Cardiac muscle cell (in vitro differentiated cells and primary cell): ENCODE results near the gene CEACAM19. TPM values are rescaled to one million over a fixed set of nuclear protein-coding genes. Genes with fewer than 3 reads are reported as not detected.
A peak's percentile ranks its signal among the peaks of the same experiment; 100 is the strongest.
"Not testable (repeated sequence)": the region's sequence is repeated elsewhere in the genome, so short reads cannot be mapped to it uniquely, and the experiment has no call there.

Experiments used
- DNase-seq, 2 donors: peaks; one replicate each; pipeline versions ENCODE4 v3.0.0 to v3.0.0-alpha.2; 2010 to 2017; ENCODE audit warnings: low read depth in 1 of 2, low spot score in 1 of 2
- H3K27ac ChIP-seq: fragments of 200-600 bp; sonication (generic); 2 replicates; pipeline ENCODE4 v1.5.1; 2016
- H3K27me3 ChIP-seq: fragments of 200-600 bp; sonication (generic); 2 replicates; pipeline ENCODE4 v1.6.0; 2016; ENCODE audit warnings: control low read depth
- H3K36me3 ChIP-seq: fragments of 200-600 bp; sonication (generic); 2 replicates; pipeline ENCODE4 v1.5.1; 2016; ENCODE audit warnings: control low read depth
- H3K4me1 ChIP-seq: fragments of 200-600 bp; sonication (generic); 2 replicates; pipeline ENCODE4 v1.8.1; 2017; ENCODE audit warnings: low read depth, mild to moderate bottlenecking, mixed run types
- H3K4me3 ChIP-seq: fragments of 200-600 bp; sonication (generic); 2 replicates; pipeline ENCODE4 v1.5.1; 2016; ENCODE audit warnings: mild to moderate bottlenecking
- H3K9me3 ChIP-seq: fragments of 200-600 bp; sonication (generic); 2 replicates; pipeline ENCODE4 v1.5.1; 2017; ENCODE audit warnings: low read depth, mild to moderate bottlenecking, control low read depth
- polyA plus RNA-seq: library from polyadenylated mRNA; unstranded; fragments of >200 nt; fragmentation: Nextera tagmentation; extraction: Ambion mirVana; gene quantifications from 2 replicates; pipeline ENCODE4 v1.2.1, GENCODE V29; 2016
- total RNA-seq: library from RNA; depleted of rRNA; stranded (reverse); fragments of >200 nt; gene quantifications from 2 replicates; pipeline ENCODE4 v1.2.3, GENCODE V29; 2016
- TF ChIP-seq, protein P1 (sequence below): IDR thresholded peaks from 2 replicates; pipeline ENCODE4 v1.5.1; 2012; ENCODE audit warnings: low read depth, mild to moderate bottlenecking, low read length

Gene CEACAM19, protein sequence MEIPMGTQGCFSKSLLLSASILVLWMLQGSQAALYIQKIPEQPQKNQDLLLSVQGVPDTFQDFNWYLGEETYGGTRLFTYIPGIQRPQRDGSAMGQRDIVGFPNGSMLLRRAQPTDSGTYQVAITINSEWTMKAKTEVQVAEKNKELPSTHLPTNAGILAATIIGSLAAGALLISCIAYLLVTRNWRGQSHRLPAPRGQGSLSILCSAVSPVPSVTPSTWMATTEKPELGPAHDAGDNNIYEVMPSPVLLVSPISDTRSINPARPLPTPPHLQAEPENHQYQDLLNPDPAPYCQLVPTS
- 3.8 and 8.4 TPM in 2 replicates for total RNA-seq
- 4.3 and 5.0 TPM in 2 replicates for polyA plus RNA-seq

DNA sequence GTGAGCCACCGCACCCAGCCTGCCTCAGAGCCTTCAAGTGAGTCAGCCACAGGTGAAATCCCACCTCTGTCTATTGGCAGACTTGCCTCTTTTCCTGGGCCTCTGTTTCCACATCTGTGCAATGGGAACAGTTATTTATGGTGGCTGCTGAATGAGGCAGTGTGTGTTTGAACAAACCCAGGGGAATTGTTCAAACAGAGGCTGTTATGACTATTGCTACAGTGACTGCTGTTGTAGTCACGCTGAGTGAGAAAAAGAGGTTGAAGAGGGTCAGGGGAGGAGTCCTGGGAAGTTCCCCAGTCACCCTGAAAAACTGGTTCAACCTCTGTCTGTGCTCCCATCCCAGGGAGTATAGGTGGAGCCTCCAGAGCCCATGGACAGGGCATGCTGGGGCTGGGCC is at the start of gene CEACAM19:
Gene CEACAM19 (plus strand): TSS at position 83 of the 400 bp plus-strand sequence. CDS start 450 bp downstream, outside the sequence.
- Histone ChIP-seq H3K4me3 (no peak within 1 kb of the TSS), H3K4me1 (no peaks in the 10 kb centered on the region), H3K36me3 (no peaks in the 10 kb centered on the region), H3K27ac (no peak within 1 kb of the TSS), H3K27me3 (no peaks in the 10 kb centered on the region), H3K9me3 (no peaks in the 10 kb centered on the region)
- no peak for DNase-seq
- TF ChIP-seq, protein P1, sequence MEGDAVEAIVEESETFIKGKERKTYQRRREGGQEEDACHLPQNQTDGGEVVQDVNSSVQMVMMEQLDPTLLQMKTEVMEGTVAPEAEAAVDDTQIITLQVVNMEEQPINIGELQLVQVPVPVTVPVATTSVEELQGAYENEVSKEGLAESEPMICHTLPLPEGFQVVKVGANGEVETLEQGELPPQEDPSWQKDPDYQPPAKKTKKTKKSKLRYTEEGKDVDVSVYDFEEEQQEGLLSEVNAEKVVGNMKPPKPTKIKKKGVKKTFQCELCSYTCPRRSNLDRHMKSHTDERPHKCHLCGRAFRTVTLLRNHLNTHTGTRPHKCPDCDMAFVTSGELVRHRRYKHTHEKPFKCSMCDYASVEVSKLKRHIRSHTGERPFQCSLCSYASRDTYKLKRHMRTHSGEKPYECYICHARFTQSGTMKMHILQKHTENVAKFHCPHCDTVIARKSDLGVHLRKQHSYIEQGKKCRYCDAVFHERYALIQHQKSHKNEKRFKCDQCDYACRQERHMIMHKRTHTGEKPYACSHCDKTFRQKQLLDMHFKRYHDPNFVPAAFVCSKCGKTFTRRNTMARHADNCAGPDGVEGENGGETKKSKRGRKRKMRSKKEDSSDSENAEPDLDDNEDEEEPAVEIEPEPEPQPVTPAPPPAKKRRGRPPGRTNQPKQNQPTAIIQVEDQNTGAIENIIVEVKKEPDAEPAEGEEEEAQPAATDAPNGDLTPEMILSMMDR: no peak

DNA sequence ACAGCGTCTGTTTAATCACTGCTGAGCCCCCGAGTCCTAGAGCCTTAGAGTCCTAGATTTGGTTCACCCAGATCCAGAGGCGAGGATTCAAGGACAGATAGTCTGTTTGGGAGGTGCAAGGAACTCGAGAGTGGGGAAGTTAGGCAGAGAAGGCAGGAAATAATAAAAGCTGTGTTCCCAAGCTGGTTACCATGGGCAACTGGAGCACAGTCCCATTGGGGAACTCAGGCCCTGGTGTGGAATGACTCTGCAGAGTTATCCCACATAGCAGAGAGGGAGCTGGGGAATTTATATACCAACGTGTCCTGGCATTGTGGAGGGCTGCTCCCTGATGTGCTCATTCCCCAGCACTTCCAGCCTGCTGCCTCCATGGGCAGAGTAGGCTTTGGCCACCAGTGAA is 48.2 kb upstream of the CEACAM19 start:
- Histone ChIP-seq H3K4me3 (no peak overlapping the region), H3K36me3 (no peaks in the 10 kb centered on the region), H3K27ac (no peak overlapping the region), H3K27me3 (no peaks in the 10 kb centered on the region), H3K4me1 (no peaks in the 10 kb centered on the region), H3K9me3 (no peaks in the 10 kb centered on the region)
- DNase-seq: peak in 1 of 2 donors; percentile 53
- TF ChIP-seq, protein P1: no peak

DNA sequence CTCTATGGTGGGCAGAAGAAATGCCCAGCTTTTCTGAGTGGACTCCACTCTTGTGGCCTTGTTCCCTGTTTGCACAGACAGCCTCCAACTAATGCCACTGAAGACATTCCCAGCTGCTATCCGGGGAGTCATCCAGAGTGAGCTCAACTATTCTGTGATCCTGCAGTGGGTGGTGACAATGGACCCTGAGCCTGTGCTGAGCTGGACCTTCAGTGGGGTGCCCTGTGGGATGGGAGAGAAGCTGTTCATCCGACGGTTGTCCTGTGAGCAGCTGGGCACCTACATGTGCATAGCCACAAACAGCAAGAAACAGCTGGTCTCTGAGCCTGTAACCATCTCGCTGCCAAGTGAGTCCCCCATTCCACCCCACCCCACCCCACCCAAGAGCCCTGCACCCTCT is 47.7 kb upstream of the CEACAM19 start:
- Histone ChIP-seq H3K36me3 (no peaks in the 10 kb centered on the region), H3K27ac (no peak overlapping the region), H3K4me3 (no peak overlapping the region), H3K9me3 (no peaks in the 10 kb centered on the region), H3K27me3 (no peaks in the 10 kb centered on the region), H3K4me1 (no peaks in the 10 kb centered on the region)
- TF ChIP-seq, protein P1: no peak
- DNase-seq: no peak

DNA sequence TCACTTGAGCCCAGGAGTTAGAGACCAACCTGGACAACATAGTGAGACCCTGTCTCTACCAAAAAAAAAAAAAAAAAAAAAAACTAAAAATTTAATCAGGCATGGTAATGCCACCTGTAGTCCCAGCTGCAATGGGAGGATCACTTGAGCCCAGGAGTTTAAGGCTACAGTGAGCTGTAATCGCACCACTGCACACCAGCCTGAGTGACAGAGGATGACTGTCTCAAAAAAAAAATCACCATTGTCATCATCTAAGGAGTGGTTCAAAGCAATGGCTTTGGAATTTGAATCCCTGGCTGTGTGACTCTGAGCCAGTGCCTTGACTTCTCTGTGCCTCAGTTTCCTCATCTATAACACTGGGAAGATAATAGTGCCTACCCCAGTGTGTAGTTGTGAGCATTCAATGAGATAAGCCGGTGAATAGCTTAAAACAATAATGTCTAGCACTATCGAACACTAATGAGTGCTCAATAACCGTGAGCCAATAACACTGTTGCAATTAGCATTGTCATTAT is 46.4 kb upstream of the CEACAM19 start:
- no peaks in the 10 kb centered on the region for H3K9me3 ChIP-seq
- H3K27ac ChIP-seq: no peak overlapping the region
- H3K27me3 ChIP-seq: no peaks in the 10 kb centered on the region
- no peak for DNase-seq
- no peak overlapping the region for H3K4me3 ChIP-seq
- TF ChIP-seq, protein P1: no peak
- no peaks in the 10 kb centered on the region for H3K36me3 ChIP-seq
- no peaks in the 10 kb centered on the region for H3K4me1 ChIP-seq

DNA sequence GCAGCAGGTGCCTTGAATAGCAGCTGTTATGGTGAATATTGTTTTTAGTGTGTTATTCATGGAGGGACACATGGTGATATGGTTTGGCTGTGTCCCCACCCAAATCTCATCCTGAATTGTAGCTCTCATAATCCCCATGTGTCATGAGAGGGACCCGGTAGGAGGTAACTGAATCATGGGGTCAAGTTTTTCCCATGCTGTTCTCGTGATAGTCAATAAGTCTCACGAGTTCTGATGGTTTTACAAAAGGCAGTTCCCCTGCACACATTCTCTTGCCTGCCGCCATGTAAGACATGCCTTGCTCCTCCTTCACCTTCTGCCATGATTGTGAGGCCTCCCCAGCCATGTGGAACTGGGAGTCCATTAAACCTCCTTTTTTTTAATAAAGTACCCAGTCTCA is 45.6 kb upstream of the CEACAM19 start:
- not testable (repeated sequence) for H3K36me3 ChIP-seq, H3K27ac ChIP-seq, H3K4me1 ChIP-seq, H3K9me3 ChIP-seq, DNase-seq, H3K27me3 ChIP-seq, H3K4me3 ChIP-seq

DNA sequence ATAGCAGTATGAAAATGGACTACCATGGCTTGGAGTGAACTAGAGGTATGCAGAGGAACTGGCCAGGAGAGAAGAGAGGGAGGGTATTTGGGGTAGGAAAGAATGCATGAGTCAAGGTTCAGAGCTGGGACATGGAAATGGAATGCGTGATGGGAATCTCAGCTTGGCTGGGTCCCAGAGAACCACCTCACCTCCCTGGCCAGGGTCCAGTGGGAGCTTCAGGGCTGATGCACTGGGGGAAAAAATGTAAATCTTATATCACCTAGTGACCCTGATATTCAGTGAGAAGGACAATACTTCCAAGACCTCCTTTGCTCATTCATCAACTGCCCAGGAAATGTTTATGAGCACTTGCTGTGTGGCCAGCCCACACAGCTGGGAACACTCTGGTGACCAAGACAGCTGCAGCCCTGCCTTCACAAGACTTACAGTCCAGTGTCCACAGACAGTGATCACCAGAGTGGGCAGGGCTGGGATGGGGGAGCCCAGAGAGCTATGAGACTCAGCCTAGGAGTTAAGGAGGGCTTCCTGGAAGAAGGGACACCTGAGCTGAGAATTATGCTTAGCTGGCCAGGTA is 45.1 kb upstream of the CEACAM19 start:
- H3K4me1 ChIP-seq: no peaks in the 10 kb centered on the region
- H3K4me3 ChIP-seq: no peak overlapping the region
- no peak overlapping the region for H3K27ac ChIP-seq
- H3K9me3 ChIP-seq: no peaks in the 10 kb centered on the region
- H3K36me3 ChIP-seq: no peaks in the 10 kb centered on the region
- DNase-seq: peak in 1 of 2 donors; percentile 93
- TF ChIP-seq, protein P1: no peak
- H3K27me3 ChIP-seq: no peaks in the 10 kb centered on the region
